GM19452 (cell line): ENCODE results near the gene RASAL3.
"Not testable (repeated sequence)": the region's sequence is repeated elsewhere in the genome, so short reads cannot be mapped to it uniquely, and the experiment has no call there.

Source experiments
- ATAC-seq: cut with Tn5 transposase; IDR thresholded peaks from one replicate; pipeline ENCODE4 v1.9.1; 2021; ENCODE audit not compliant: unreplicated experiment

The RASAL3 gene

GRCh38 chr19:15464394-15465385 is at the start of gene RASAL3:
Gene RASAL3 (minus strand): TSS chr19:15464544. CDS start chr19:15464358, 186 bp downstream.
- no peak for ATAC-seq

GRCh38 chr19:15511671-15512424 is 47.5 kb upstream of the RASAL3 start:
- ATAC-seq, result no peak

- ATAC-seq, result no peak
Measured at GRCh38 chr19:15508035-15508710, 43.8 kb upstream of the RASAL3 start, which contains the start of gene CYP4F22. Gene CYP4F22 (plus strand): TSS chr19:15508525. CDS start chr19:15525337, 16,812 bp downstream.

GRCh38 chr19:15507068-15508034 is 43.0 kb upstream of the RASAL3 start:
- no peak for ATAC-seq

GRCh38 chr19:15506074-15506571 is 41.8 kb upstream of the RASAL3 start:
- no peak for ATAC-seq

DNA sequence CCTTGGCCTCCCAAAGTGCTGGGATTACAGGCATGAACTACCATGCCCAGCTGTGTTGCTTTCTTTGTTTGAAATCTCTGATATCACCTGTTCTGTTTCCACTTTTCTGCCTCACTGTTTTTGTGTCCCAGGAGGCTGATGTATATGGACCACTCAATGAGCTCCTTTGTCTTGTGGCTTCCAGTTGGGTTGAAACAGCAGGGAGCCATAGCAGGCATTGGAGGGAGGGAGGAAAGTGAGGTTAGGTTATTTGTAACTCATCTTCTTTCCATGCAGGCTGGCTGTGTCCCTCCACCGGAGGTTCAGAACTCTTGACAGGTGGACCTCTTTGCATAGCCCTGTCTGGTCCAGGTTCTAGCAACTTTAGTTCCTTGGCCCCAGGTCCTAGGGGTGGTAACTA is 37.9 kb upstream of the RASAL3 start:
- ATAC-seq, result no peak

- ATAC-seq, result no peak
Measured at GRCh38 chr19:15501596-15501995, 37.3 kb upstream of the RASAL3 start.

- ATAC-seq, result no peak
Measured at GRCh38 chr19:15498910-15499309, 34.6 kb upstream of the RASAL3 start.

DNA sequence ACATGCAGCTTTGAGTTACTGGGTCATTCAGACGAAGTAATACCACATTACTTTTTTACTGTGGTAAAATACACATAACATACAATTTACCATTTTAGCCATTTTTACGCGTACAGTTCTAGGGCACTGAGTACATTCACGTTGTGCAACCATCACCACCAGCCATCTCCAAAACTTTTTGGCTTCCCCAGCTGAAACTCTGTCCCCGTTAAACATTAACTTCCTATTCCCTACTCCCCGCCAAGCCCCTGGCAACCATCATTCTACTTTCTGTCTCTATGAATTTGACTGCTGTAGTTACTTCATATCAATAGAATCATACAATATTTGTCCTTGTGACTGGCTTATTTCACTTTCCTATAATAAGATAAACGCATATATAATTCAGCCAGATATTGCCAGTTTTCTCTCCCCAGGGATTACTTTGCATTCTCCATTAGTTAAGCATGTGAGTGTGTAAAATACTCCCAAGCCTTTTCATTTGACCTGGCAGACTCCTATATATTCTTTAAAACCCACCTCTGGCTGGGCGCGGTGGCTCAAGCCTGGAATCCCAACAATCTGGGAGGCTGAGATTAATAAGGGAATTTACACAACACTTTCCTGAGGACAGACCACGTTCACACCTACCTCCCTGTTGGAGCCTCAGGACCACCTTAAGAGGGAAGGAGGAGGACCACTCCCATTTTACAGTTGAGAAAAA is 34.0 kb upstream of the RASAL3 start:
- no peak for ATAC-seq

DNA sequence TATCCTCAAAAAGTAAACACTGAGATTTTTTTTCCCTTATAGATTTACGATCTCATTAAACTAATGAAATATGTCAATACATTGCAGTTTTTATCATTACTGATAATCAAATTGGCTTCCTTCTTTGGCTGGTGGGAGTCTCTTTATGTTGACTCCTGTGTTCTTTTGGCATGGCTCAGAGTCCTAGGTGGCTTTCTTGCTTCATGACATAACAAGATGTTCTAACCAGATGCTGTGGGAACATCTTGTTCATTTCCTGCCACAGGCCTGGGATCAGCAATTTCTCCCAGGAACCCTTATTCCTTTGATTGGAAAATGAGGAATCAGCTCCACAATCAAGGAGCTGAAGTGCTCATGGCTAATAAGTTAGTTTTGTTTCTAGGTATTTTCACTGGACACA is 30.8 kb upstream of the RASAL3 start:
- no peak for ATAC-seq

- ATAC-seq, result no peak
Measured at GRCh38 chr19:15488489-15489226, 24.3 kb upstream of the RASAL3 start.

DNA sequence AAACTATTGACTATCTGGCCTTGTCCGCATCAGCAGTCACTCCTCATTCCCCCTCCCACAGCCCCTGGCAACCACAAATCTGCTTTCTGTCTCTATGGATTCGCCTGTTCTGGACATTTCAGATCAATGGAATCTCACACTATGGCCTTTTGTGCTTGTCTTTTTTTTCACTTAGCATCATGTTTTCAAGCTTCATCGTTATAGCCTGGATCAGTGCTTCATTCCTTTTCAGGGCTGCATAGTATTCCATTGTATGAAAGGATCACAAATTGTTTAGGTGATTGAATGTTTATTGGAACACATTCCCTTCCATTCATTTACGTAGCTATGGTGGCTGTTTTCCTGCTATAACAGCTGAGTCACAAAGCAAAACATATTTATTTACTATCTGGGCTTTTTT is 22.7 kb upstream of the RASAL3 start:
- ATAC-seq, result no peak

- not testable (repeated sequence) for ATAC-seq
Measured at GRCh38 chr19:15485768-15486167, 21.4 kb upstream of the RASAL3 start.

DNA sequence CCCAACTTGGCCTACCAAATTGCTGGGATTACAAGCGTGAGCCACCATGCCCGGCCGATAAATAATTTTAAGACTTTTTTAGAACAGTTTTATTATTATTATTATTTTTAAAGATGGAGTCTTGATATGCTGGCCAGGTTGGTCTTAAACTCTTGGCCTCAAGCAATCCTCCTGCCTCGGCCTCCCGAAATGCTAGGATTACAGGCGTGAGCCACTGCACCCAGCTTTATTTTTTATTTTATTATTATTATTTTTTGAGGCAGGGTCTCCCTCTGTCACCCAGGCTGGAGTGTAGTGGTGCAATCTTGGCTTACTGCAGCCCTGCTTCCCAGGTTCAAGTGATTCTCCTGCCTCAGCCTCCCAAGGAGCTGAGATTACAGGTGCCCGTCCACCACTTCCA is 16.7 kb upstream of the RASAL3 start:
- ATAC-seq, result not testable (repeated sequence)

GRCh38 chr19:15479391-15480345 is 15.3 kb upstream of the RASAL3 start, which contains the start of gene PGLYRP2:
Gene PGLYRP2 (minus strand): TSS chr19:15479501. CDS start chr19:15479371, 130 bp downstream.
- ATAC-seq, result no peak

GRCh38 chr19:15476325-15476724 is 12.0 kb upstream of the RASAL3 start:
- ATAC-seq, result no peak

- no peak for ATAC-seq
Measured at GRCh38 chr19:15475611-15476010, 11.3 kb upstream of the RASAL3 start.
